ENCODE measurements around the gene VCAM1. TPM values are rescaled to one million over a fixed set of nuclear protein-coding genes. Genes with fewer than 3 reads are reported as not detected.

VCAM1 gene, protein sequence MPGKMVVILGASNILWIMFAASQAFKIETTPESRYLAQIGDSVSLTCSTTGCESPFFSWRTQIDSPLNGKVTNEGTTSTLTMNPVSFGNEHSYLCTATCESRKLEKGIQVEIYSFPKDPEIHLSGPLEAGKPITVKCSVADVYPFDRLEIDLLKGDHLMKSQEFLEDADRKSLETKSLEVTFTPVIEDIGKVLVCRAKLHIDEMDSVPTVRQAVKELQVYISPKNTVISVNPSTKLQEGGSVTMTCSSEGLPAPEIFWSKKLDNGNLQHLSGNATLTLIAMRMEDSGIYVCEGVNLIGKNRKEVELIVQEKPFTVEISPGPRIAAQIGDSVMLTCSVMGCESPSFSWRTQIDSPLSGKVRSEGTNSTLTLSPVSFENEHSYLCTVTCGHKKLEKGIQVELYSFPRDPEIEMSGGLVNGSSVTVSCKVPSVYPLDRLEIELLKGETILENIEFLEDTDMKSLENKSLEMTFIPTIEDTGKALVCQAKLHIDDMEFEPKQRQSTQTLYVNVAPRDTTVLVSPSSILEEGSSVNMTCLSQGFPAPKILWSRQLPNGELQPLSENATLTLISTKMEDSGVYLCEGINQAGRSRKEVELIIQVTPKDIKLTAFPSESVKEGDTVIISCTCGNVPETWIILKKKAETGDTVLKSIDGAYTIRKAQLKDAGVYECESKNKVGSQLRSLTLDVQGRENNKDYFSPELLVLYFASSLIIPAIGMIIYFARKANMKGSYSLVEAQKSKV
- total RNA-seq = 8.2 and 9.6 TPM in 2 replicates
- long read RNA-seq, transcript VCAM1-201 (9 exons, 3,083 nt) = major isoform, 80 of 96 reads
- long read RNA-seq, partial matches to known transcripts = 12 of 96 reads
- long read RNA-seq, other reads (novel, unspliced or antisense) = 2 of 96 reads

DNA sequence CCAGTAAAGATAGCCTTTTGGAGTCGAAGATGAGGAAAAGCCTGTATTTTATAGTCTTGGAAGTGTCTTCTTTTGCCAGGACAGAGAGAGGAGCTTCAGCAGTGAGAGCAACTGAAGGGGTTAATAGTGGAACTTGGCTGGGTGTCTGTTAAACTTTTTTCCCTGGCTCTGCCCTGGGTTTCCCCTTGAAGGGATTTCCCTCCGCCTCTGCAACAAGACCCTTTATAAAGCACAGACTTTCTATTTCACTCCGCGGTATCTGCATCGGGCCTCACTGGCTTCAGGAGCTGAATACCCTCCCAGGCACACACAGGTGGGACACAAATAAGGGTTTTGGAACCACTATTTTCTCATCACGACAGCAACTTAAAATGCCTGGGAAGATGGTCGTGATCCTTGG lies at the start of gene VCAM1:
VCAM1 (plus strand) TSS at position 253 of the 400 bp plus-strand sequence; CDS start at position 372, 119 bp downstream.
- peak within 1 kb of the TSS; percentile 57 for H3K4me3 Mint-ChIP-seq (ENCODE audit: unreplicated experiment)
- DNase-seq (ENCODE audit: extremely low spot score, unreplicated experiment) = no peak
- H3K27me3 Mint-ChIP-seq (ENCODE audit: unreplicated experiment) = no peaks in the 10 kb centered on the region
- H3K9me3 Mint-ChIP-seq (ENCODE audit: unreplicated experiment) = no peaks in the 10 kb centered on the region
- H3K36me3 Mint-ChIP-seq (ENCODE audit: unreplicated experiment) = no peaks in the 10 kb centered on the region
- TF ChIP-seq, protein P1, sequence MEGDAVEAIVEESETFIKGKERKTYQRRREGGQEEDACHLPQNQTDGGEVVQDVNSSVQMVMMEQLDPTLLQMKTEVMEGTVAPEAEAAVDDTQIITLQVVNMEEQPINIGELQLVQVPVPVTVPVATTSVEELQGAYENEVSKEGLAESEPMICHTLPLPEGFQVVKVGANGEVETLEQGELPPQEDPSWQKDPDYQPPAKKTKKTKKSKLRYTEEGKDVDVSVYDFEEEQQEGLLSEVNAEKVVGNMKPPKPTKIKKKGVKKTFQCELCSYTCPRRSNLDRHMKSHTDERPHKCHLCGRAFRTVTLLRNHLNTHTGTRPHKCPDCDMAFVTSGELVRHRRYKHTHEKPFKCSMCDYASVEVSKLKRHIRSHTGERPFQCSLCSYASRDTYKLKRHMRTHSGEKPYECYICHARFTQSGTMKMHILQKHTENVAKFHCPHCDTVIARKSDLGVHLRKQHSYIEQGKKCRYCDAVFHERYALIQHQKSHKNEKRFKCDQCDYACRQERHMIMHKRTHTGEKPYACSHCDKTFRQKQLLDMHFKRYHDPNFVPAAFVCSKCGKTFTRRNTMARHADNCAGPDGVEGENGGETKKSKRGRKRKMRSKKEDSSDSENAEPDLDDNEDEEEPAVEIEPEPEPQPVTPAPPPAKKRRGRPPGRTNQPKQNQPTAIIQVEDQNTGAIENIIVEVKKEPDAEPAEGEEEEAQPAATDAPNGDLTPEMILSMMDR (IDR thresholded peaks at IDR 0.05) = no peak
- peak within 1 kb of the TSS; percentile 71 for H3K27ac Mint-ChIP-seq (ENCODE audit: unreplicated experiment)
- H3K4me1 Mint-ChIP-seq (ENCODE audit: unreplicated experiment) = peaks cover 40% of the 10 kb centered on the region

DNA sequence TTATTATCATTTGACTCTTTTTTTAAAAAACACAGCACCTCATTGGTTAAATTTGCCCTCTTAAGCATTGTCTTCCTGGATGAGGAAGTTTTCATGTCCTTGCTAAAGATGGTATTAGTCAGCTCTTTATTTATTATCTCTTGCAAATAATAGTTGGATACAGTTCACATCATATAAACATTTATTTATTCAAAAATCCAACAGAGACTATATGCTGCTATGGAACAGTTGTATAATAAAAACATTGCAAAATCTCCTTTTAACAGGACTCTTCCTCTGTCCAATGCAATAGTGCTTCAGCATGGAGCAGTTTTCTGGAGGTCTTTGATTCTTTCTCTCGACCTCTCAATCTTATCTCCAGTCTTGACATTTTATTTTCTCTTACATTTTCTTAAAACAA lies 49.5 kb upstream of the VCAM1 start:
- peaks cover 23% of the 10 kb centered on the region for H3K4me1 Mint-ChIP-seq (ENCODE audit: unreplicated experiment)
- H3K36me3 Mint-ChIP-seq (ENCODE audit: unreplicated experiment) = no peaks in the 10 kb centered on the region
- TF ChIP-seq, protein P1 (IDR thresholded peaks at IDR 0.05) = no peak
- H3K9me3 Mint-ChIP-seq (ENCODE audit: unreplicated experiment) = no peaks in the 10 kb centered on the region
- no peak for DNase-seq (ENCODE audit: extremely low spot score, unreplicated experiment)
- no peak overlapping the region for H3K27ac Mint-ChIP-seq (ENCODE audit: unreplicated experiment)
- H3K4me3 Mint-ChIP-seq (ENCODE audit: unreplicated experiment) = no peak overlapping the region
- peaks cover 4% of the 10 kb centered on the region for H3K27me3 Mint-ChIP-seq (ENCODE audit: unreplicated experiment)

DNA sequence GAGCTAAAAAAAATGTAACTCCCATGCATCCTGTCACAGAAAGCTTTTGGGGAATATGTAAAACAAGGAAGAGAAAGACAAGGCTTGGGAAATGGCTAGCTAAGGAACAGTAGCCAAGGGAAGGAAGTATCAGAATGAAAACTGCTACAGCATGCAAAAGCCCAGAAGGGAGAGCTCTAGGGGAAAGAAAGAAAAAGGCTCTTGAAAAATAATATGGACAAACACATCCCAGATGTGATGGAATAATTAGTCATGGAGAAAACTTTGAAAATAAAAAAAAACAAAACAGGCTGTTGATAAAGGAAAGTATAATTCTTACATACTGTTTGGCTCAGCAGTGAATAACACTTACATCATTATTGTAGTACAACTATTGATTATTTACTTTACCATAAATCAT lies 47.9 kb upstream of the VCAM1 start:
- no peak for DNase-seq (ENCODE audit: extremely low spot score, unreplicated experiment)
- TF ChIP-seq, protein P1 (IDR thresholded peaks at IDR 0.05) = no peak
- Mint-ChIP-seq H3K9me3 (ENCODE audit: unreplicated experiment) (no peaks in the 10 kb centered on the region), H3K4me1 (ENCODE audit: unreplicated experiment) (peaks cover 23% of the 10 kb centered on the region), H3K4me3 (ENCODE audit: unreplicated experiment) (no peak overlapping the region), H3K36me3 (ENCODE audit: unreplicated experiment) (no peaks in the 10 kb centered on the region), H3K27ac (ENCODE audit: unreplicated experiment) (no peak overlapping the region), H3K27me3 (ENCODE audit: unreplicated experiment) (no peaks in the 10 kb centered on the region)

DNA sequence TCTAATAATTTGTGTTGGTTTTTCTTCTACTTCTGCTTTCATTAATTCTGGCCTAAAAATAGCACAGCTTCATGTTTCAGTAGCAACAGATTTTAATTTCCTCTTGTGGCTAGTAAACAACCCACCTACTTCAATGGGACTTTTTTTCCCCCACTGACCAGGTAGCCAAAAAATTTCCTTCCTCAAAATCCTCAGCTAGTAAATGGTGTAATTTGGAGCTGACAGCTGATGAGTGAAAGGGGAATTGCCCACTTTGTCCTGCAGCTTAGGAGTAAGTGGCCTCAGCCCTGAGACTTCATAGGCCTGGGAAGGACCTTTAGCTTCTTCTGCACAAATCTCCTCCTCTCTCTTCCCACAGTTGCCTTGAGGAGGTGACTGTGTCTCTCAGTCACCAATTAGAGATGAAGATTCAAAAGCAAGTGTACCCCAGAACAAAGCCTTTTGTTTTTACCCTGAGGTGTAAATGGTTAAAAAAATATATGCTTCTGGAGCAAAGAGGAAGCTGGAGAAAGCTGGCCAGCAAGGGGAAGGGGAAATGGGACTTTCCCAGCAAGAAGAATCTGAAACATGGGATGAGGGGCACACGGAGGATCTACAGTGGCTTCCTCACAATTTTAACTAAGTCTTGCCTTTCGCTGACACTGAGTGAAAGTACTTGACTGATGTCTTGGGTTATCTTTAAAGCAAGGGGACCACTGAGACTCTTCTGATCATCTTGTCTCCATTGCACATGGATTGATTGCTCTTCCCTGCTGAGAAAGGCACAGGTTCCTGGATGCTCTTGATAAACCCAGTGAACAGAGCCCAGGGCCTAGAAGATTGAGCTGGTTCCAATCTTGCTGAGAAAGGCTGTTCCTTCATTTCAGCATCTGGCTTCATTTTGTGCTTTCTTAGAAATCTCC lies 35.8 kb upstream of the VCAM1 start:
- TF ChIP-seq, protein P1 (IDR thresholded peaks at IDR 0.05) = no peak
- Mint-ChIP-seq H3K27me3 (ENCODE audit: unreplicated experiment) (peaks cover 12% of the 10 kb centered on the region), H3K4me3 (ENCODE audit: unreplicated experiment) (no peak overlapping the region), H3K36me3 (ENCODE audit: unreplicated experiment) (no peaks in the 10 kb centered on the region), H3K27ac (ENCODE audit: unreplicated experiment) (no peak overlapping the region), H3K4me1 (ENCODE audit: unreplicated experiment) (no peaks in the 10 kb centered on the region), H3K9me3 (ENCODE audit: unreplicated experiment) (peaks cover 4% of the 10 kb centered on the region)
- DNase-seq (ENCODE audit: extremely low spot score, unreplicated experiment) = no peak
